GM23338 (cell line): ENCODE results near the gene SPTB.

Experiments
- CREB1 ChIP-seq: fragments of 250-450 bp; sonication (Bioruptor Pico); IDR thresholded peaks from 2 replicates; pipeline ENCODE4 v1.5.0; 2020; ENCODE audit warnings: low read depth, mild to moderate bottlenecking, moderate library complexity
- NANOG ChIP-seq: IDR thresholded peaks from 2 replicates; pipeline ENCODE4 v1.6.1; 2016; ENCODE audit warnings: antibody characterized with exemption, borderline replicate concordance
- TF ChIP-seq, protein P1 (sequence below), 2 experiments: fragments of 200-600 bp in 1 of 2; sonication (generic) in 1 of 2; conservative IDR thresholded peaks; 2 replicates each; pipeline versions ENCODE4 v1.5.1 to v1.6.1; 2016 to 2017; ENCODE audit warnings: antibody characterized with exemption in 2 of 2, low read depth in 2 of 2, mild to moderate bottlenecking in 2 of 2, moderate library complexity in 1 of 2
- TF ChIP-seq, protein P2 (sequence below): IDR thresholded peaks from one replicate; pipeline ENCODE4 v1.6.1; 2018; ENCODE audit warnings: antibody characterized with exemption; ENCODE audit not compliant: unreplicated experiment

DNA sequence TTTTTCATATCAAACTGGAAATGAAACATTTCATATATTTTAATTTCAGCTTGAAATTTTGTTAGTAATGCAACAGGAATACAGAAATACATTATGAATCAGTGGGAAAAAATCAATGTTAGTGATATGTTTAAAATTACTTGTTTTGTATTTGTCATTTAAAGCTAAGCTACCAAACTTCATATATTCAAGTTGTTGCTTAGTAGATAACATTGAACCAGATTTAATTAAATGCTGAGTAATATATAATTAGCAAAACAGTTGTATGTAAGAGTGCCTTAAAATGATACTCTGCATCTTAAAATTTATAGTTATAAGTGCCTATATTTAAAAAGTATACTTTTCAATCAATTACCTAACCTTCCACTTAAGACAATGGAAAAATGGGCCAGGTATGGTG lies 39.5 kb upstream of the SPTB start:
- TF ChIP-seq, protein P1, sequence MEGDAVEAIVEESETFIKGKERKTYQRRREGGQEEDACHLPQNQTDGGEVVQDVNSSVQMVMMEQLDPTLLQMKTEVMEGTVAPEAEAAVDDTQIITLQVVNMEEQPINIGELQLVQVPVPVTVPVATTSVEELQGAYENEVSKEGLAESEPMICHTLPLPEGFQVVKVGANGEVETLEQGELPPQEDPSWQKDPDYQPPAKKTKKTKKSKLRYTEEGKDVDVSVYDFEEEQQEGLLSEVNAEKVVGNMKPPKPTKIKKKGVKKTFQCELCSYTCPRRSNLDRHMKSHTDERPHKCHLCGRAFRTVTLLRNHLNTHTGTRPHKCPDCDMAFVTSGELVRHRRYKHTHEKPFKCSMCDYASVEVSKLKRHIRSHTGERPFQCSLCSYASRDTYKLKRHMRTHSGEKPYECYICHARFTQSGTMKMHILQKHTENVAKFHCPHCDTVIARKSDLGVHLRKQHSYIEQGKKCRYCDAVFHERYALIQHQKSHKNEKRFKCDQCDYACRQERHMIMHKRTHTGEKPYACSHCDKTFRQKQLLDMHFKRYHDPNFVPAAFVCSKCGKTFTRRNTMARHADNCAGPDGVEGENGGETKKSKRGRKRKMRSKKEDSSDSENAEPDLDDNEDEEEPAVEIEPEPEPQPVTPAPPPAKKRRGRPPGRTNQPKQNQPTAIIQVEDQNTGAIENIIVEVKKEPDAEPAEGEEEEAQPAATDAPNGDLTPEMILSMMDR (conservative IDR thresholded peaks at IDR 0.05; ENCODE audit: low read depth in 2 of 2) = no peak
- no peak for TF ChIP-seq NANOG
- TF ChIP-seq CREB1 (CRISPR knock-in tag) = no peak
- TF ChIP-seq, protein P2, sequence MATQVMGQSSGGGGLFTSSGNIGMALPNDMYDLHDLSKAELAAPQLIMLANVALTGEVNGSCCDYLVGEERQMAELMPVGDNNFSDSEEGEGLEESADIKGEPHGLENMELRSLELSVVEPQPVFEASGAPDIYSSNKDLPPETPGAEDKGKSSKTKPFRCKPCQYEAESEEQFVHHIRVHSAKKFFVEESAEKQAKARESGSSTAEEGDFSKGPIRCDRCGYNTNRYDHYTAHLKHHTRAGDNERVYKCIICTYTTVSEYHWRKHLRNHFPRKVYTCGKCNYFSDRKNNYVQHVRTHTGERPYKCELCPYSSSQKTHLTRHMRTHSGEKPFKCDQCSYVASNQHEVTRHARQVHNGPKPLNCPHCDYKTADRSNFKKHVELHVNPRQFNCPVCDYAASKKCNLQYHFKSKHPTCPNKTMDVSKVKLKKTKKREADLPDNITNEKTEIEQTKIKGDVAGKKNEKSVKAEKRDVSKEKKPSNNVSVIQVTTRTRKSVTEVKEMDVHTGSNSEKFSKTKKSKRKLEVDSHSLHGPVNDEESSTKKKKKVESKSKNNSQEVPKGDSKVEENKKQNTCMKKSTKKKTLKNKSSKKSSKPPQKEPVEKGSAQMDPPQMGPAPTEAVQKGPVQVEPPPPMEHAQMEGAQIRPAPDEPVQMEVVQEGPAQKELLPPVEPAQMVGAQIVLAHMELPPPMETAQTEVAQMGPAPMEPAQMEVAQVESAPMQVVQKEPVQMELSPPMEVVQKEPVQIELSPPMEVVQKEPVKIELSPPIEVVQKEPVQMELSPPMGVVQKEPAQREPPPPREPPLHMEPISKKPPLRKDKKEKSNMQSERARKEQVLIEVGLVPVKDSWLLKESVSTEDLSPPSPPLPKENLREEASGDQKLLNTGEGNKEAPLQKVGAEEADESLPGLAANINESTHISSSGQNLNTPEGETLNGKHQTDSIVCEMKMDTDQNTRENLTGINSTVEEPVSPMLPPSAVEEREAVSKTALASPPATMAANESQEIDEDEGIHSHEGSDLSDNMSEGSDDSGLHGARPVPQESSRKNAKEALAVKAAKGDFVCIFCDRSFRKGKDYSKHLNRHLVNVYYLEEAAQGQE = no peak
